ENCODE data around the gene CLEC16A.

DNA sequence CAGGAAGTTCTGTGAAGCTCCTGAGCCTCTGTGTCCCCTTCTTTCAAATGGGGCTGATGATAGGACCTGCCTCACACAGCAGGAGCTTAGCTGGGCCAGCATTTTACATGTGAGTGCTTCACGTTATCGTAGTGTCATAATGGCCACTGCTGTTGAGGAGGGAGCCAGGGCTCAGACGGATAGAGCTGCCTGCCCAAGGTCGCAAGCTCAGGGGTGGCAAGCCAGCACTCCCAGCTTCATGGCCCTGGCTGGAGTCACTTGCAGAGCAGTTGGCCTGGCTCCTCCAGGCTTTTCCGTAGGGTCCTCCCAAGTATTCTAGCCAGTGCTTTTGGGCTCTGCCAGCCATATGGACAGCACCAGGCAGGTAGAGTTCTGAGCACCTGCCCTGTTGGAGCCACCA lies 196.5 kb downstream of the CLEC16A start:
- TF ChIP-seq, protein P1, sequence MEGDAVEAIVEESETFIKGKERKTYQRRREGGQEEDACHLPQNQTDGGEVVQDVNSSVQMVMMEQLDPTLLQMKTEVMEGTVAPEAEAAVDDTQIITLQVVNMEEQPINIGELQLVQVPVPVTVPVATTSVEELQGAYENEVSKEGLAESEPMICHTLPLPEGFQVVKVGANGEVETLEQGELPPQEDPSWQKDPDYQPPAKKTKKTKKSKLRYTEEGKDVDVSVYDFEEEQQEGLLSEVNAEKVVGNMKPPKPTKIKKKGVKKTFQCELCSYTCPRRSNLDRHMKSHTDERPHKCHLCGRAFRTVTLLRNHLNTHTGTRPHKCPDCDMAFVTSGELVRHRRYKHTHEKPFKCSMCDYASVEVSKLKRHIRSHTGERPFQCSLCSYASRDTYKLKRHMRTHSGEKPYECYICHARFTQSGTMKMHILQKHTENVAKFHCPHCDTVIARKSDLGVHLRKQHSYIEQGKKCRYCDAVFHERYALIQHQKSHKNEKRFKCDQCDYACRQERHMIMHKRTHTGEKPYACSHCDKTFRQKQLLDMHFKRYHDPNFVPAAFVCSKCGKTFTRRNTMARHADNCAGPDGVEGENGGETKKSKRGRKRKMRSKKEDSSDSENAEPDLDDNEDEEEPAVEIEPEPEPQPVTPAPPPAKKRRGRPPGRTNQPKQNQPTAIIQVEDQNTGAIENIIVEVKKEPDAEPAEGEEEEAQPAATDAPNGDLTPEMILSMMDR (IDR thresholded peaks at IDR 0.05) = no peak
- TF ChIP-seq EP300 (IDR thresholded peaks at IDR 0.05) = no peak
- TF ChIP-seq POLR2AphosphoS5 (IDR thresholded peaks at IDR 0.05) = no peak

Measured in gastroesophageal sphincter (tissue), 3 donors.